PC-3 (cell line): ENCODE measurements around the gene ADD1.

ENCODE experiments used
- CTCF ChIP-seq: fragments of 300-600 bp; sonication (generic); conservative IDR thresholded peaks from 2 replicates; pipeline ENCODE4 v1.5.1; 2017; ENCODE audit warnings: antibody characterized with exemption, low read depth, mild to moderate bottlenecking, low read length
- EZH2 ChIP-seq: fragments of 300-600 bp; sonication (generic); IDR thresholded peaks from one replicate; pipeline ENCODE4 v1.6.1; 2017; ENCODE audit warnings: antibody characterized with exemption, mild to moderate bottlenecking, low read length; ENCODE audit not compliant: unreplicated experiment
- EZH2phosphoT487 ChIP-seq: fragments of 300-600 bp; sonication (generic); IDR thresholded peaks from 2 replicates; pipeline ENCODE4 v1.6.1; 2018; ENCODE audit warnings: mild to moderate bottlenecking, antibody characterized with exemption, low read length, borderline replicate concordance

- no peak for TF ChIP-seq CTCF
- TF ChIP-seq EZH2phosphoT487, result no peak
- no peak for TF ChIP-seq EZH2
Measured at GRCh38 chr4:2907706-2908293, 64.2 kb downstream of the ADD1 start.
